T-helper 2 cell (primary cell): ENCODE data around the gene PANX3.

Experiments
- DNase-seq, 5 experiments: peaks; one replicate each; pipeline versions ENCODE4 v3.0.0 to v3.0.0-alpha.2; 2012 to 2022

The PANX3 gene

GRCh38 chr11:124658986-124659385, 47.8 kb downstream of the PANX3 start:
- no peak for DNase-seq

GRCh38 chr11:124661553-124661952, 50.3 kb downstream of the PANX3 start:
- no peak for DNase-seq

GRCh38 chr11:124662106-124662505, 50.9 kb downstream of the PANX3 start:
- no peak for DNase-seq

- no peak for DNase-seq
Measured at GRCh38 chr11:124663861-124664260, 52.6 kb downstream of the PANX3 start.

GRCh38 chr11:124667601-124668000, 56.4 kb downstream of the PANX3 start:
- DNase-seq = no peak

GRCh38 chr11:124669193-124669592, 58.0 kb downstream of the PANX3 start:
- peak in 2 of 5 experiments; percentile 36 to 42 for DNase-seq
